Measurements from ENCODE around the gene MCUB. TPM values are rescaled to one million over a fixed set of nuclear protein-coding genes. Genes with fewer than 3 reads are reported as not detected.
A peak's percentile ranks its signal among the peaks of the same experiment; 100 is the strongest.
"Not testable (repeated sequence)": the region's sequence is repeated elsewhere in the genome, so short reads cannot be mapped to it uniquely, and the experiment has no call there.

MCUB gene, protein sequence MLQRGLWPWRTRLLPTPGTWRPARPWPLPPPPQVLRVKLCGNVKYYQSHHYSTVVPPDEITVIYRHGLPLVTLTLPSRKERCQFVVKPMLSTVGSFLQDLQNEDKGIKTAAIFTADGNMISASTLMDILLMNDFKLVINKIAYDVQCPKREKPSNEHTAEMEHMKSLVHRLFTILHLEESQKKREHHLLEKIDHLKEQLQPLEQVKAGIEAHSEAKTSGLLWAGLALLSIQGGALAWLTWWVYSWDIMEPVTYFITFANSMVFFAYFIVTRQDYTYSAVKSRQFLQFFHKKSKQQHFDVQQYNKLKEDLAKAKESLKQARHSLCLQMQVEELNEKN
- 6.2 and 6.9 TPM in 2 replicates for total RNA-seq
- 9.2 and 9.9 TPM in 2 replicates for polyA plus RNA-seq

DNA sequence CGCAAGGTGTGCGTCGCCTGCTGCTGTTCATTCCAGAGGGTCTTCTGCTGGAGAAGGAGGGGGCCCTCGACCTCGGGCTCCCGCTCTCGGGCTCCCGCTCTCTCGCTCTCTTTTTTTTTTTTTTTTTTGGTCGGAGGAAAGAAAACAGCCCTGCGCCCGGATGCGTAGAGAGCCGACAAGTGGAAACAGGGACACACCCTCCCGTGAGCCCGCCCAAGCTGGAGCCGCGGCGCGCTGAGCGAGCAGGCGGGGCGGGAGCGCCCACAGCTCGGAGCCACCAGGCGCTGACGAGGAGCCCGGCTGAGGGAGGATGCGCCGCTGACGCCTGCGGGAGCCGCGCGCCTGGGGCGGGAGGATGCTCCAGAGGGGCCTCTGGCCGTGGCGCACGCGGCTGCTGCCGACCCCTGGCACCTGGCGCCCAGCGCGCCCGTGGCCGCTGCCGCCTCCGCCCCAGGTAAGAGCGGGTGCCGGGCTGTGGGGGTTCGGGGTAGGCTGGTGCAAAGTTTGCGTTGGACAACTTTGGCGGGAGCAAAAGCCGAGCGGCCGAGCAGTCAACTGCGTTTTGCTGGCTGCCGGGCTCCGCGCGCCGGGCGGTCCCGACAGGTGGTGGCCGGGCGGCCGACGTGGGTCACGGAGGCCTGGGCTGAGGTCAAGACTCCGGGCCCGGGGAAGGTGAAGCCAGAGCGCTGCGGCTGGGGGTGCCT lies at the start of gene MCUB:
Gene MCUB, plus strand, starts transcription at position 264 of the 704 bp plus-strand sequence. Its CDS starts 92 bp downstream, at position 356.
- peak; percentile 90 for DNase-seq (ENCODE audit: low spot score)
- H3K27ac ChIP-seq = peak within 1 kb of the TSS; percentile 44
- peak within 1 kb of the TSS; percentile 95 for H2AFZ ChIP-seq
- no peaks in the 10 kb centered on the region for H3K9me3 ChIP-seq (ENCODE audit: low read depth)
- no peaks in the 10 kb centered on the region for H4K20me1 ChIP-seq (ENCODE audit: insufficient read depth, poor library complexity, severe bottlenecking)
- no peaks in the 10 kb centered on the region for H3K79me2 ChIP-seq
- H3K4me2 ChIP-seq = peak within 1 kb of the TSS; percentile 100
- no peaks in the 10 kb centered on the region for H3K9me2 ChIP-seq (replicated peaks; ENCODE audit: insufficient read depth)
- WGBS (ENCODE audit: low lambda C conversion rate, missing lambda C conversion rate) = 1% methylated on average over 72 of the region's 73 CpGs
- peak within 1 kb of the TSS; percentile 75 for H3K4me3 ChIP-seq
- TF ChIP-seq EZH2phosphoT487 (IDR thresholded peaks at IDR 0.05; ENCODE audit: low read depth, severe bottlenecking, unreplicated experiment) = no peak
- TF ChIP-seq, protein P1, sequence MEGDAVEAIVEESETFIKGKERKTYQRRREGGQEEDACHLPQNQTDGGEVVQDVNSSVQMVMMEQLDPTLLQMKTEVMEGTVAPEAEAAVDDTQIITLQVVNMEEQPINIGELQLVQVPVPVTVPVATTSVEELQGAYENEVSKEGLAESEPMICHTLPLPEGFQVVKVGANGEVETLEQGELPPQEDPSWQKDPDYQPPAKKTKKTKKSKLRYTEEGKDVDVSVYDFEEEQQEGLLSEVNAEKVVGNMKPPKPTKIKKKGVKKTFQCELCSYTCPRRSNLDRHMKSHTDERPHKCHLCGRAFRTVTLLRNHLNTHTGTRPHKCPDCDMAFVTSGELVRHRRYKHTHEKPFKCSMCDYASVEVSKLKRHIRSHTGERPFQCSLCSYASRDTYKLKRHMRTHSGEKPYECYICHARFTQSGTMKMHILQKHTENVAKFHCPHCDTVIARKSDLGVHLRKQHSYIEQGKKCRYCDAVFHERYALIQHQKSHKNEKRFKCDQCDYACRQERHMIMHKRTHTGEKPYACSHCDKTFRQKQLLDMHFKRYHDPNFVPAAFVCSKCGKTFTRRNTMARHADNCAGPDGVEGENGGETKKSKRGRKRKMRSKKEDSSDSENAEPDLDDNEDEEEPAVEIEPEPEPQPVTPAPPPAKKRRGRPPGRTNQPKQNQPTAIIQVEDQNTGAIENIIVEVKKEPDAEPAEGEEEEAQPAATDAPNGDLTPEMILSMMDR (IDR thresholded peaks at IDR 0.05; ENCODE audit: poor library complexity) = no peak
- TF ChIP-seq EZH2 (IDR thresholded peaks at IDR 0.05; ENCODE audit: borderline replicate concordance) = peak; percentile 41
- H3K36me3 ChIP-seq (replicated peaks; ENCODE audit: insufficient read depth, low read depth) = no peaks in the 10 kb centered on the region
- H3K4me1 ChIP-seq (ENCODE audit: insufficient read depth) = no peaks in the 10 kb centered on the region
- peaks cover 17% of the 10 kb centered on the region for H3K27me3 ChIP-seq

DNA sequence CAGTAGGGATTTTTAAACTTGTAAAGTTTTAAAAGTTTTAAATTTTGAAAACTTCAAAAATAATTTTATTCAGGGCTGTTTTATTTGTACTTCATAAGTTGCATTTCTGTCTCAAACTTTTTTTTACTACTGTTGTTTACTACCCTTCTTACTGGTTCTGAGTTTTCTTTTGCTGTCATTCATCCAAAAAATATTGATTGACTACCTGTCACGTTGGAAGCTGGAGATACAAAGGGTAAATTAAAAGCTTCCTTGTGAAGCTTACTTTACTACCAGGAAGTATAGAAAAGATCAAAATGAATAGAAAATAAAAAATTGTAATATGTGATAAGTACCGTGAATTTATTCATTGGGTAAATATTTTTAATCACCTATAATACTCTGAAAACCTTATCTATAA lies 49.4 kb upstream of the MCUB start:
- Histone ChIP-seq H4K20me1 (ENCODE audit: insufficient read depth, poor library complexity, severe bottlenecking) (no peaks in the 10 kb centered on the region), H3K4me2 (no peak overlapping the region), H3K4me1 (ENCODE audit: insufficient read depth) (no peaks in the 10 kb centered on the region), H3K27ac (no peak overlapping the region), H3K9me2 (replicated peaks; ENCODE audit: insufficient read depth) (no peaks in the 10 kb centered on the region), H3K4me3 (no peak overlapping the region), H3K27me3 (no peaks in the 10 kb centered on the region), H2AFZ (no peak overlapping the region), H3K9me3 (ENCODE audit: low read depth) (no peaks in the 10 kb centered on the region), H3K79me2 (no peaks in the 10 kb centered on the region), H3K36me3 (replicated peaks; ENCODE audit: insufficient read depth, low read depth) (no peaks in the 10 kb centered on the region)
- WGBS (ENCODE audit: low lambda C conversion rate, missing lambda C conversion rate) = 79% methylated on average over 2 of the region's 2 CpGs
- no peak for TF ChIP-seq EZH2phosphoT487 (IDR thresholded peaks at IDR 0.05; ENCODE audit: low read depth, severe bottlenecking, unreplicated experiment)
- TF ChIP-seq, protein P1 (IDR thresholded peaks at IDR 0.05; ENCODE audit: poor library complexity) = no peak
- no peak for TF ChIP-seq EZH2 (IDR thresholded peaks at IDR 0.05; ENCODE audit: borderline replicate concordance)
- DNase-seq (ENCODE audit: low spot score) = no peak

DNA sequence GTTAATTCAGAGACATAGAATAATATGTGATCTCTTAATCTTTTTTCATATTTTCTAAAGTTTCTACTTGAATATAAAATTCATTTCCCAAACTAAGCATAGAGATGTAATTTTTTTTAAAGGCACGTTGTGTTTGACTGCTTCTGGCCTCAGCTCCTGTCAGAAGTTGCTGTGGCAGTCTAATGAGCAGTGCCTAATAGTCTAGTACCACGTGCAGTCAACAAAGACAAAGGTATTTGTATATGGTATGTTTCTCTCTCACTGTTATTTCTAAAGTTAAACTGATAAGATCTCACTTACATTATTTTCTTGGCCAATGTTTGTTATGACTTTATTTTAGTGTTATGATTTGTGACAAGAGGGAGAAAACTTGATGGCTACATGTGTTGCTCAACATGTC lies 48.6 kb upstream of the MCUB start:
- TF ChIP-seq, protein P1 (IDR thresholded peaks at IDR 0.05; ENCODE audit: poor library complexity) = no peak
- TF ChIP-seq EZH2 (IDR thresholded peaks at IDR 0.05; ENCODE audit: borderline replicate concordance) = no peak
- no peak overlapping the region for H3K4me3 ChIP-seq
- no peaks in the 10 kb centered on the region for H3K79me2 ChIP-seq
- H4K20me1 ChIP-seq (ENCODE audit: insufficient read depth, poor library complexity, severe bottlenecking) = no peaks in the 10 kb centered on the region
- 71% methylated on average over 2 of the region's 2 CpGs for WGBS (ENCODE audit: low lambda C conversion rate, missing lambda C conversion rate)
- no peak overlapping the region for H2AFZ ChIP-seq
- no peaks in the 10 kb centered on the region for H3K27me3 ChIP-seq
- H3K9me2 ChIP-seq (replicated peaks; ENCODE audit: insufficient read depth) = no peaks in the 10 kb centered on the region
- H3K36me3 ChIP-seq (replicated peaks; ENCODE audit: insufficient read depth, low read depth) = no peaks in the 10 kb centered on the region
- H3K27ac ChIP-seq = no peak overlapping the region
- no peak for DNase-seq (ENCODE audit: low spot score)
- H3K9me3 ChIP-seq (ENCODE audit: low read depth) = no peaks in the 10 kb centered on the region
- H3K4me2 ChIP-seq = no peak overlapping the region
- H3K4me1 ChIP-seq (ENCODE audit: insufficient read depth) = no peaks in the 10 kb centered on the region

DNA sequence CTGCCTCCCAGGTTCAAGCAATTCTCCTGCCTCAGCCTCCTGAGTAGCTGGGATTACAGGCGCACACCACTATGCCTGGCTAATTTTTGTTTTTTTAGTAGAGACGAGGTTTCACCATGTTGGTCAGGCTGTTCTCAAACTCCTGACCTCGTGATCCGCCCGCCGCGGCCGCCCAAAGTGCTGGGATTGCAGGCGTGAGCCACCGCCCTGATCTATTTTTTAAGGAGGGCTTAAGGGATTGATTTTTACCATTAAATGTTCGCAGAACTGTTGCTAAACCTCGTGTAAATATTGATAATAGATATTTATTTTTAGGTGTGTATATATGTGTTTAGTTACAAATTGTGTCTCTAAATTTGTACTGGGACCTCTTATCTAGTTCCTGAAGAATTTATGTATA lies 46.7 kb upstream of the MCUB start:
- H3K4me2 ChIP-seq; H3K27me3 ChIP-seq; H3K79me2 ChIP-seq; H3K9me2 ChIP-seq (replicated peaks; ENCODE audit: insufficient read depth); H3K27ac ChIP-seq; H3K9me3 ChIP-seq (ENCODE audit: low read depth); H4K20me1 ChIP-seq (ENCODE audit: insufficient read depth, poor library complexity, severe bottlenecking); H3K36me3 ChIP-seq (replicated peaks; ENCODE audit: insufficient read depth, low read depth); H2AFZ ChIP-seq; DNase-seq (ENCODE audit: low spot score); H3K4me1 ChIP-seq (ENCODE audit: insufficient read depth); H3K4me3 ChIP-seq: not testable (repeated sequence)
- WGBS (ENCODE audit: low lambda C conversion rate, missing lambda C conversion rate) = 93% methylated on average over 12 of the region's 12 CpGs
